BE2C (cell line): ENCODE results near the gene ADK.

Experiments
- DNase-seq: peaks from one replicate; pipeline ENCODE4 v3.0.0-alpha.2; 2020
- H3K27me3 ChIP-seq: fragments of 250-450 bp; sonication (Bioruptor Pico); 2 replicates; pipeline ENCODE4 v1.5.1; 2020; ENCODE audit warnings: mild to moderate bottlenecking
- H3K36me3 ChIP-seq: fragments of 250-450 bp; sonication (Bioruptor Pico); 2 replicates; pipeline ENCODE4 v1.5.1; 2020; ENCODE audit warnings: mild to moderate bottlenecking
- H3K4me1 ChIP-seq: fragments of 250-450 bp; sonication (Bioruptor Pico); 2 replicates; pipeline ENCODE4 v1.5.1; 2020
- H3K4me3 ChIP-seq: 2 replicates; pipeline ENCODE4 v1.5.1; 2011; ENCODE audit warnings: low read depth, low read length
- H3K9me3 ChIP-seq: fragments of 250-450 bp; sonication (Bioruptor Pico); 2 replicates; pipeline ENCODE4 v1.5.1; 2020
- TF ChIP-seq, protein P1 (sequence below): IDR thresholded peaks from 2 replicates; pipeline ENCODE4 v1.5.1; 2012; ENCODE audit warnings: mild to moderate bottlenecking, low read depth, low read length

ADK gene

DNA sequence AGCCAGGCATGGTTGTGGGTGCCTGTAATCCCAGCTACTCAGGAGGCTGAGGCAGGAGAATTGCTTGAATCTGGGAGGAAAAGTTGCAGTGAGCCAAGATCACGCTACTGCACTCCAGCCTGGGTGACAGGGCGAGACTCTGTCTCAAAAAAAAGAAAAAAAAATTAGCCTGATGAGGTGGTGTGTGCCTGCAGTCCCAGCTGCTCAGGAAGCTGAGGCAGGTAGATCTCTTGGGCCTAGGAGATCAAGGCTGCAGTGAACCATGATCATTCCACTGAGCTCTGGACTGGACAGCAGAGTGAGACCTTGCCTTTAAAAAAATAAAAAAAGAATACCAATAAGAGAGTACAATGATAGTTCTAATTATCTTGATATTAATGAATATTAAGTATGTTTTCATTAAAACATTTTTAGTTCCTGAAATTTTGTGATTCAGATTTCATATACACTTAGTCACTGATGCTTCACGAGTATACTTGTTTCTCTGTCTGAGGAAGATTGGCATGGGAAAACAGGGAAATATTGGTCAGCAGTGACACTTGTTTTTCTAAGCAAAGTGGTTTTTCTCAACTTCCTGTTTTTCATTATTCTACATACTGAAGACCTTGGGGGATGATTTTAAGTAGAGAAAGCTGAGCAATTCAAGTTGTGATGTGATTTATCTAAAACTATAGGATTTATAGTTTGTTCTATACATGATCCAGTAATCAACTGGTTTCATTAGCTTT lies 76.8 kb downstream of the ADK start:
- H3K9me3 ChIP-seq = no peaks in the 10 kb centered on the region

DNA sequence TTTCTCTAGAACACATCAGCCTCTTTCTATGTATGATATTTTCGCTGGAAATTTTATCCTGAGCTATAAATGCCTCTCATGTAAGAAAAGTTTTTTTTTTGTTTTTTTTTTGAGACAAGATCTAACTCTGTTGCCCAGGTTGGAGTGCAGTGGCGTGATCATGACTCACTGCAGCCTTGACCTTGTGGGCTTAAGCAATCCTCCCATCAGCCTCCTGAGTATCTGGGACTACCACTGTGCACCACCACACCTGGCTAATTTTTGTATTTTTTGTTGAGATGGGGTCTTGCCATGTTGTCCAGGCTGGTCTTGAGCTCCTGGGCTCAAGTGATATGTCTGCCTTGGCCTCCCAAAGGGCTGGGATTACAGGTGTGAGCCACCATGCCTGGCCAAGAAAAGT lies 80.4 kb downstream of the ADK start:
- TF ChIP-seq, protein P1, sequence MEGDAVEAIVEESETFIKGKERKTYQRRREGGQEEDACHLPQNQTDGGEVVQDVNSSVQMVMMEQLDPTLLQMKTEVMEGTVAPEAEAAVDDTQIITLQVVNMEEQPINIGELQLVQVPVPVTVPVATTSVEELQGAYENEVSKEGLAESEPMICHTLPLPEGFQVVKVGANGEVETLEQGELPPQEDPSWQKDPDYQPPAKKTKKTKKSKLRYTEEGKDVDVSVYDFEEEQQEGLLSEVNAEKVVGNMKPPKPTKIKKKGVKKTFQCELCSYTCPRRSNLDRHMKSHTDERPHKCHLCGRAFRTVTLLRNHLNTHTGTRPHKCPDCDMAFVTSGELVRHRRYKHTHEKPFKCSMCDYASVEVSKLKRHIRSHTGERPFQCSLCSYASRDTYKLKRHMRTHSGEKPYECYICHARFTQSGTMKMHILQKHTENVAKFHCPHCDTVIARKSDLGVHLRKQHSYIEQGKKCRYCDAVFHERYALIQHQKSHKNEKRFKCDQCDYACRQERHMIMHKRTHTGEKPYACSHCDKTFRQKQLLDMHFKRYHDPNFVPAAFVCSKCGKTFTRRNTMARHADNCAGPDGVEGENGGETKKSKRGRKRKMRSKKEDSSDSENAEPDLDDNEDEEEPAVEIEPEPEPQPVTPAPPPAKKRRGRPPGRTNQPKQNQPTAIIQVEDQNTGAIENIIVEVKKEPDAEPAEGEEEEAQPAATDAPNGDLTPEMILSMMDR = no peak
- no peaks in the 10 kb centered on the region for H3K36me3 ChIP-seq
- no peaks in the 10 kb centered on the region for H3K27me3 ChIP-seq
- H3K9me3 ChIP-seq = no peaks in the 10 kb centered on the region
- no peaks in the 10 kb centered on the region for H3K4me1 ChIP-seq
- DNase-seq = no peak
- no peak overlapping the region for H3K4me3 ChIP-seq

More for the DNA sequence above, 76.8 kb downstream of the ADK start:
- TF ChIP-seq, protein P1 = no peak
- H3K36me3 ChIP-seq = no peaks in the 10 kb centered on the region
- DNase-seq = no peak
- H3K4me1 ChIP-seq = no peaks in the 10 kb centered on the region
- H3K4me3 ChIP-seq = no peak overlapping the region
- no peaks in the 10 kb centered on the region for H3K27me3 ChIP-seq

DNA sequence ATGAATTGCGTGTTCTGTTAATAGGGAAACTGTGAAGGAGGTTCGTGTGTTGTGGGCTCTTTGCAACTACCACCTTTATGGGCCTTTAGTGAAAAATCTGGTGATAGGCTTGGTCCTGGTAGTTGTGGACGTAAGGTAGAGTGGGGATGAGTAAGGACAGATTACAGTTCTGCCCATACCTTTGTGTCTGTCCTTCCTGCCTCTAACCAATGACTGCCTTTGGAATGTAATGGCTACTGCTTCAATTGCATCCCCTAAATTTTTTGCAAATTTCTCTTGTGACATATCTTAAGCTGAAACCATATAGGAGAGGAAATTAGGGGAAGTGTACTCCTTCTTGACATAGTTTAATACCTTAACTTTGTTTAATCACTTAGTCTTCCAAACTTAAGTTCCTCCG lies 82.3 kb downstream of the ADK start:
- no peaks in the 10 kb centered on the region for H3K36me3 ChIP-seq
- TF ChIP-seq, protein P1 = no peak
- no peaks in the 10 kb centered on the region for H3K9me3 ChIP-seq
- no peak overlapping the region for H3K4me3 ChIP-seq
- DNase-seq = no peak
- no peaks in the 10 kb centered on the region for H3K27me3 ChIP-seq
- H3K4me1 ChIP-seq = 0 out of 2 replicates have a peak, but pooled peaks cover 4% of the 10 kb centered on the region

DNA sequence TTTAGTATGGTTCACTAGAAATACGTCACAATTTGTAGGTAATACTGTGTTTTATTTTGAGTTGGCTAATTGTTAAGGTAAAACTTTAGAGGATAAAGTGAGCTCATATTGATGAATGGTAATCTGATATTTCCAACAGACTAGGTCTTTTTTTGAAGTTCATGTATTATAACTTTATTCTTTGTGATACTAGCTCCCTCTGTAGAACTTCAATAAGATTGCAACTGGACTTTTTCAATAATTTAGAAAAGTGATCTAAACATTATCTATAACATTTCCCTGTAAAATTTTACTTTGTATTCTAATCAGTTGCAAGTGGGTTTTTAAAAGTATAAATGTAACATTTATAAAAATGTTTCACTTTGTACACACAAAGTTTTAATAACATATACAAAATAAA lies 83.5 kb downstream of the ADK start:
- TF ChIP-seq, protein P1 = peak; percentile 24; the same call in 1 of the 2 replicates
- 0 out of 2 replicates have a peak, but pooled peaks cover 4% of the 10 kb centered on the region for H3K4me1 ChIP-seq
- H3K9me3 ChIP-seq = no peaks in the 10 kb centered on the region
- H3K27me3 ChIP-seq = no peaks in the 10 kb centered on the region
- no peaks in the 10 kb centered on the region for H3K36me3 ChIP-seq
- DNase-seq = no peak
- no peak overlapping the region for H3K4me3 ChIP-seq

DNA sequence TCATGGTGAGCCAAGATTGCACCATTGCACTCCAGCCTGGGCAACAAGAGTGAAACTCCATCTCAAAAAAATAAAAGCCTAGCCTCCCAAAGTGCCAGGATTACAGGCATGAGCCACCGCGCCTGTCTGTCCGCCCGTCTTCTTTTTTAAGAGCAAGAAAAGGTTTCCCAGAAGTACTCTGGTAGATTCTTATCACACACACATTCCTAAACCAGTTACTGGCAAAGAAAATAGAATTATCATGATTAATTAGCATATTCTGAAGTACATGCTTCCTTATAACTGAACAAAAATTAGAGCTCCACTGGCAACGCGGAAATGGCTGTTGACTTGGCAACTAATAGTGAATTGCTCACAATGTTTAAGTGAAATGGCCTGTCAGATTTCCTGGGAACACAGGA lies 87.0 kb downstream of the ADK start:
- Histone ChIP-seq H3K9me3 (no peaks in the 10 kb centered on the region), H3K36me3 (no peaks in the 10 kb centered on the region; the same call in 1 of the 2 replicates), H3K27me3 (no peaks in the 10 kb centered on the region), H3K4me1 (0 out of 2 replicates have a peak, but pooled peaks cover 4% of the 10 kb centered on the region), H3K4me3 (peak overlapping the region; percentile 35)
- peak; percentile 47 for DNase-seq
- TF ChIP-seq, protein P1 = no peak

DNA sequence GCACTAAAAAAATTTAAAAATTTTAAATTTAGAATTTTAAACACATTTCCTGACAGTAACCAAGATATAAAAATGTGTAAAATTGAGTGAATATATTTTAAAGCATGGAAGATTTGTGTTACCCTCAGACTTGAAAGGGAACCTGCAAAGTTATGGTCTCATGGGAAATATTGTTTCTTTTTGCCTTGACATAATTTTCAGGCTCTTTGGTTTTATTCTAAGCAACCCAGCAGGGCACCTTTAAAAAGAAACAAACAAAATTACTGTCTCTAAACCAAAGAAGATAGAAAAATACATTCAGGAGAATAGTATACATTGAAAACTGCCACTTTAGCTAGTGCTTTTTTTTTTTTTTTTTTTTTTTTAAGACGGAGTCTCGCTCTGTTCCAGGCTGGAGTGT lies 87.5 kb downstream of the ADK start:
- TF ChIP-seq, protein P1 = no peak
- H3K4me1 ChIP-seq = 0 out of 2 replicates have a peak, but pooled peaks cover 4% of the 10 kb centered on the region
- H3K9me3 ChIP-seq = no peaks in the 10 kb centered on the region
- H3K4me3 ChIP-seq = peak overlapping the region; percentile 35
- no peaks in the 10 kb centered on the region; the same call in 1 of the 2 replicates for H3K36me3 ChIP-seq
- DNase-seq = no peak
- no peaks in the 10 kb centered on the region for H3K27me3 ChIP-seq
